Caco-2 (cell line): ENCODE measurements around the gene PPP1R7. TPM values are rescaled to one million over a fixed set of nuclear protein-coding genes. Genes with fewer than 3 reads are reported as not detected.

Experiments used
- BruUV-seq: library from RNA; stranded (reverse); fragments of 400-500 nt; replicated peaks from 2 replicates; lab custom pipeline; 2021; lab: Mats Ljungman, UMichigan
- CTCF ChIA-PET: fragments of 300-600 bp; sonication (Branson Sonifier 250); formaldehyde crosslinking; loops from one replicate; lab custom pipeline; 2022; ENCODE audit warnings: antibody characterized with exemption; lab: Charles Lee
- POLR2A ChIA-PET: fragments of 300-600 bp; sonication (Branson Sonifier 250); formaldehyde crosslinking; loops from one replicate; lab custom pipeline; 2022; ENCODE audit warnings: antibody characterized with exemption; lab: Charles Lee
- DNase-seq, 2 experiments: peaks; one replicate each; pipeline versions ENCODE4 v3.0.0 to v3.0.0-alpha.2; 2020 to 2022
- H3K27me3 ChIP-seq: replicated peaks from 2 replicates; pipeline ENCODE4 v1.6.0; 2011; ENCODE audit warnings: low read length; ENCODE audit not compliant: control insufficient read depth, insufficient read depth
- H3K36me3 ChIP-seq: 2 replicates; pipeline ENCODE4 v1.5.1; 2011; ENCODE audit warnings: low read length; ENCODE audit not compliant: control insufficient read depth, insufficient read depth
- H3K4me1 ChIP-seq: fragments of 250-450 bp; sonication (Bioruptor Pico); 2 replicates; pipeline ENCODE4 v1.5.1; 2020; ENCODE audit warnings: mild to moderate bottlenecking
- H3K4me3 ChIP-seq: 2 replicates; pipeline ENCODE4 v1.5.1; 2011; ENCODE audit warnings: low read depth, mild to moderate bottlenecking, control low read depth, low read length
- H3K9me3 ChIP-seq: fragments of 250-450 bp; sonication (Bioruptor Pico); 2 replicates; pipeline ENCODE4 v1.5.1; 2020; ENCODE audit warnings: mild to moderate bottlenecking, moderate library complexity
- H3K27ac Mint-ChIP-seq: one replicate; pipeline ENCODE4 v1.8.0; 2022; ENCODE audit warnings: mixed read lengths; ENCODE audit not compliant: unreplicated experiment
- H3K27me3 Mint-ChIP-seq: one replicate; pipeline ENCODE4 v1.8.0; 2022; ENCODE audit warnings: mixed read lengths; ENCODE audit not compliant: insufficient read depth, unreplicated experiment
- H3K36me3 Mint-ChIP-seq: one replicate; pipeline ENCODE4 v1.8.0; 2022; ENCODE audit warnings: mild to moderate bottlenecking, mixed read lengths; ENCODE audit not compliant: insufficient read depth, unreplicated experiment
- H3K4me1 Mint-ChIP-seq: one replicate; pipeline ENCODE4 v1.8.0; 2022; ENCODE audit warnings: low read depth, mixed read lengths; ENCODE audit not compliant: unreplicated experiment
- H3K4me3 Mint-ChIP-seq: one replicate; pipeline ENCODE4 v1.8.0; 2022; ENCODE audit warnings: mild to moderate bottlenecking, moderate library complexity, mixed read lengths; ENCODE audit not compliant: unreplicated experiment
- H3K9me3 Mint-ChIP-seq: one replicate; pipeline ENCODE4 v1.8.0; 2022; ENCODE audit warnings: mixed read lengths; ENCODE audit not compliant: unreplicated experiment
- CTCF ChIP-seq, 2 experiments: fragments of 200-600 bp in 1 of 2; IDR thresholded peaks; 1 replicate in 1 of 2; 2 replicates in 1 of 2; pipeline versions ENCODE4 v1.5.1 to v1.8.0; 2011 to 2022; ENCODE audit warnings: antibody characterized with exemption in 1 of 2, control low read depth in 1 of 2, inconsistent platforms in 1 of 2, low read depth in 1 of 2, low read length in 1 of 2, mild to moderate bottlenecking in 1 of 2, moderate library complexity in 1 of 2; ENCODE audit not compliant: insufficient read depth in 1 of 2, severe bottlenecking in 1 of 2, unreplicated experiment in 1 of 2
- intact Hi-C: fragments of 100-400 bp; cut with micrococcal nuclease; formaldehyde crosslinking; loops from one replicate; pipeline ENCODE4 v1.10.0; 2022; ENCODE audit not compliant: unreplicated experiment
- total RNA-seq: library from RNA; stranded (reverse); gene quantifications from 2 replicates; pipeline ENCODE4 v1.2.3, GENCODE V29; 2022

Gene PPP1R7
- total RNA-seq, 1 experiment from 2014 or later, result 32.5 TPM

- CTCF ChIA-PET, result no interaction called here
- H3K36me3 Mint-ChIP-seq, result peaks cover 8% of the 10 kb centered on the region
These were observed 2.0 kb upstream of the PPP1R7 start for GRCh38 chr2:241148239-241148638.

GRCh38 chr2:241148891-241149674 lies 1.2 kb upstream of the PPP1R7 start, which contains the start of gene PASK:
Gene PASK, minus strand, starts transcription at chr2:241149472. Its CDS starts 6,440 bp downstream, at chr2:241143032.
- intact Hi-C loops, result loop anchor here (5.0 kb wide), 1 partner anchor 68 kb away; no protein-coding TSS in a partner anchor
- POLR2A ChIA-PET, result interaction anchor here (0.5 to 1.0 kb wide), 4 partner anchors 47 to 549 kb away, joined by 3 to 5 read pairs (median 3); partner anchors contain the start of gene MTERF4

More at GRCh38 chr2:241148239-241148638, 2.0 kb upstream of the PPP1R7 start:
- no peaks in the 10 kb centered on the region for H3K27me3 ChIP-seq
- no peak for TF ChIP-seq CTCF (IDR thresholded peaks at IDR 0.05; ENCODE audit: insufficient read depth in 1 of 2, low read depth in 1 of 2, low read length in 1 of 2, severe bottlenecking in 1 of 2, unreplicated experiment in 1 of 2)
- Mint-ChIP-seq H3K27ac (peak overlapping the region; percentile 91), H3K9me3 (no peaks in the 10 kb centered on the region), H3K4me3 (peak overlapping the region; percentile 84), H3K4me1 (peaks cover 16% of the 10 kb centered on the region), H3K27me3 (no peaks in the 10 kb centered on the region)
- DNase-seq, result no peak
- intact Hi-C loops, result loop anchor here (5.0 kb wide), 1 partner anchor 69 kb away; no protein-coding TSS in a partner anchor
- peak overlapping the region; percentile 53 for H3K4me3 ChIP-seq
- POLR2A ChIA-PET, result no interaction called here
- H3K9me3 ChIP-seq, result no peaks in the 10 kb centered on the region
- no peaks in the 10 kb centered on the region for H3K36me3 ChIP-seq
- H3K4me1 ChIP-seq, result 0 out of 2 replicates have a peak, but pooled peaks cover 3% of the 10 kb centered on the region
- BruUV-seq, result no TSS peak

More at GRCh38 chr2:241148891-241149674, 1.2 kb upstream of the PPP1R7 start, which contains the start of gene PASK:
- Histone ChIP-seq H3K9me3 (no peaks in the 10 kb centered on the region), H3K4me3 (peak within 1 kb of the TSS; percentile 53), H3K36me3 (no peaks in the 10 kb centered on the region), H3K4me1 (0 out of 2 replicates have a peak, but pooled peaks cover 3% of the 10 kb centered on the region), H3K27me3 (no peaks in the 10 kb centered on the region)
- H3K27me3 Mint-ChIP-seq, result no peaks in the 10 kb centered on the region
- peaks cover 8% of the 10 kb centered on the region for H3K36me3 Mint-ChIP-seq
- peaks cover 16% of the 10 kb centered on the region for H3K4me1 Mint-ChIP-seq
- no peaks in the 10 kb centered on the region for H3K9me3 Mint-ChIP-seq
- BruUV-seq, result no TSS peak
- peak within 1 kb of the TSS; percentile 91 for H3K27ac Mint-ChIP-seq
- no peak for TF ChIP-seq CTCF (IDR thresholded peaks at IDR 0.05; ENCODE audit: insufficient read depth in 1 of 2, low read depth in 1 of 2, low read length in 1 of 2, severe bottlenecking in 1 of 2, unreplicated experiment in 1 of 2)
- peak within 1 kb of the TSS; percentile 84 for H3K4me3 Mint-ChIP-seq
- CTCF ChIA-PET, result interaction anchor here (0.9 kb wide), 1 partner anchor 247 kb away, joined by 3 read pairs; no protein-coding TSS in a partner anchor
- peak; percentile 92 to 95 for DNase-seq
